Measurements from ENCODE around the gene INPP4B. TPM values are rescaled to one million over a fixed set of nuclear protein-coding genes. Genes with fewer than 3 reads are reported as not detected.
"Not testable (repeated sequence)": the region's sequence is repeated elsewhere in the genome, so short reads cannot be mapped to it uniquely, and the experiment has no call there.

INPP4B gene
- polyA plus RNA-seq, 1 donor from 2014 or later, result 1.2 TPM

GRCh38 chr4:142809559-142809958, 36.5 kb downstream of the INPP4B start:
- Mint-ChIP-seq H3K27me3 (no peaks in the 10 kb centered on the region), H3K4me1 (no peaks in the 10 kb centered on the region), H3K27ac (no peak overlapping the region), H3K9me3 (no peaks in the 10 kb centered on the region), H3K4me3 (no peak overlapping the region), H3K36me3 (peaks cover 1% of the 10 kb centered on the region)

GRCh38 chr4:142803879-142804278, 42.2 kb downstream of the INPP4B start:
- H3K4me3 Mint-ChIP-seq, H3K27ac Mint-ChIP-seq, H3K4me1 Mint-ChIP-seq, H3K9me3 Mint-ChIP-seq, H3K36me3 Mint-ChIP-seq, H3K27me3 Mint-ChIP-seq: not testable (repeated sequence)

- H3K27me3 Mint-ChIP-seq, result peaks cover 2% of the 10 kb centered on the region
- H3K36me3 Mint-ChIP-seq, result no peaks in the 10 kb centered on the region
- H3K27ac Mint-ChIP-seq, result no peak overlapping the region
- no peaks in the 10 kb centered on the region for H3K4me1 Mint-ChIP-seq
- no peak overlapping the region for H3K4me3 Mint-ChIP-seq
- H3K9me3 Mint-ChIP-seq, result peaks cover 0 to 2% (median 0%) of the 10 kb centered on the region in 3 donors
Observed at GRCh38 chr4:142801966-142802365, 44.1 kb downstream of the INPP4B start.

GRCh38 chr4:142781114-142781513, 65.0 kb downstream of the INPP4B start:
- Mint-ChIP-seq H3K27ac (no peak overlapping the region), H3K4me3 (no peak overlapping the region), H3K36me3 (no peaks in the 10 kb centered on the region), H3K4me1 (no peaks in the 10 kb centered on the region), H3K9me3 (no peaks in the 10 kb centered on the region), H3K27me3 (peaks cover 2% of the 10 kb centered on the region)

- Mint-ChIP-seq H3K4me1 (no peaks in the 10 kb centered on the region), H3K9me3 (no peaks in the 10 kb centered on the region), H3K27me3 (peaks cover 2% of the 10 kb centered on the region), H3K4me3 (no peak overlapping the region), H3K36me3 (no peaks in the 10 kb centered on the region), H3K27ac (no peak overlapping the region)
Observed at GRCh38 chr4:142778900-142779299, 67.2 kb downstream of the INPP4B start.

GRCh38 chr4:142778430-142778829, 67.7 kb downstream of the INPP4B start:
- Mint-ChIP-seq H3K27ac (no peak overlapping the region), H3K9me3 (no peaks in the 10 kb centered on the region), H3K36me3 (no peaks in the 10 kb centered on the region), H3K27me3 (peaks cover 2% of the 10 kb centered on the region), H3K4me1 (no peaks in the 10 kb centered on the region), H3K4me3 (no peak overlapping the region)

- peaks cover 2% of the 10 kb centered on the region for H3K27me3 Mint-ChIP-seq
Observed at GRCh38 chr4:142777045-142777743, 68.9 kb downstream of the INPP4B start.

GRCh38 chr4:142776026-142776425, 70.1 kb downstream of the INPP4B start:
- H3K4me1 Mint-ChIP-seq, result no peaks in the 10 kb centered on the region
- H3K9me3 Mint-ChIP-seq, result peaks cover 0 to 5% (median 0%) of the 10 kb centered on the region in 3 donors
- no peak overlapping the region for H3K27ac Mint-ChIP-seq
- H3K36me3 Mint-ChIP-seq, result no peaks in the 10 kb centered on the region
- H3K4me3 Mint-ChIP-seq, result no peak overlapping the region
- peaks cover 2% of the 10 kb centered on the region for H3K27me3 Mint-ChIP-seq

More at GRCh38 chr4:142777045-142777743, 68.9 kb downstream of the INPP4B start:
- no peak overlapping the region for H3K4me3 Mint-ChIP-seq
- H3K4me1 Mint-ChIP-seq, result no peaks in the 10 kb centered on the region
- H3K9me3 Mint-ChIP-seq, result peaks cover 0 to 2% (median 0%) of the 10 kb centered on the region in 3 donors
- no peak overlapping the region for H3K27ac Mint-ChIP-seq
- H3K36me3 Mint-ChIP-seq, result no peaks in the 10 kb centered on the region

- H3K27ac Mint-ChIP-seq, result no peak overlapping the region
- H3K9me3 Mint-ChIP-seq, result peaks cover 0 to 5% (median 0%) of the 10 kb centered on the region in 3 donors
- H3K36me3 Mint-ChIP-seq, result no peaks in the 10 kb centered on the region
- H3K4me3 Mint-ChIP-seq, result no peak overlapping the region
- H3K27me3 Mint-ChIP-seq, result peaks cover 2% of the 10 kb centered on the region
- H3K4me1 Mint-ChIP-seq, result no peaks in the 10 kb centered on the region
Observed at GRCh38 chr4:142773505-142773904, 72.6 kb downstream of the INPP4B start.

- Mint-ChIP-seq H3K4me1 (no peaks in the 10 kb centered on the region), H3K27me3 (no peaks in the 10 kb centered on the region), H3K9me3 (peaks cover 0 to 2% (median 0%) of the 10 kb centered on the region in 3 donors), H3K36me3 (no peaks in the 10 kb centered on the region), H3K27ac (no peak overlapping the region), H3K4me3 (no peak overlapping the region)
Observed at GRCh38 chr4:142762280-142762679, 83.8 kb downstream of the INPP4B start.

- H3K27ac Mint-ChIP-seq, result no peak overlapping the region
- H3K4me3 Mint-ChIP-seq, result no peak overlapping the region
- no peaks in the 10 kb centered on the region for H3K4me1 Mint-ChIP-seq
- no peaks in the 10 kb centered on the region for H3K36me3 Mint-ChIP-seq
- H3K27me3 Mint-ChIP-seq, result no peaks in the 10 kb centered on the region
- H3K9me3 Mint-ChIP-seq, result no peaks in the 10 kb centered on the region
Observed at GRCh38 chr4:142752202-142752786, 93.8 kb downstream of the INPP4B start.

GRCh38 chr4:142743121-142743825, 102.8 kb downstream of the INPP4B start:
- Mint-ChIP-seq H3K4me3 (no peak overlapping the region), H3K27ac (no peak overlapping the region), H3K9me3 (peaks cover 0 to 15% (median 4%) of the 10 kb centered on the region in 3 donors), H3K27me3 (no peaks in the 10 kb centered on the region), H3K4me1 (peaks cover 0 to 1% (median 0%) of the 10 kb centered on the region in 3 donors), H3K36me3 (no peaks in the 10 kb centered on the region)

- peaks cover 0 to 1% (median 0%) of the 10 kb centered on the region in 3 donors for H3K4me1 Mint-ChIP-seq
- H3K9me3 Mint-ChIP-seq, result peaks cover 0 to 15% (median 4%) of the 10 kb centered on the region in 3 donors
- H3K4me3 Mint-ChIP-seq, result no peak overlapping the region
- no peaks in the 10 kb centered on the region for H3K27me3 Mint-ChIP-seq
- no peak overlapping the region for H3K27ac Mint-ChIP-seq
- peaks cover 1% of the 10 kb centered on the region for H3K36me3 Mint-ChIP-seq
Observed at GRCh38 chr4:142741995-142742394, 104.1 kb downstream of the INPP4B start.

- no peaks in the 10 kb centered on the region for H3K4me1 Mint-ChIP-seq
- H3K27ac Mint-ChIP-seq, result no peak overlapping the region
- H3K9me3 Mint-ChIP-seq, result no peaks in the 10 kb centered on the region
- no peak overlapping the region for H3K4me3 Mint-ChIP-seq
- H3K36me3 Mint-ChIP-seq, result no peaks in the 10 kb centered on the region
- peaks cover 1% of the 10 kb centered on the region for H3K27me3 Mint-ChIP-seq
Observed at GRCh38 chr4:142728233-142728632, 117.9 kb downstream of the INPP4B start.

GRCh38 chr4:142727149-142727548, 119.0 kb downstream of the INPP4B start:
- Mint-ChIP-seq H3K27ac (no peak overlapping the region), H3K36me3 (no peaks in the 10 kb centered on the region), H3K4me3 (no peak overlapping the region), H3K27me3 (peaks cover 1% of the 10 kb centered on the region), H3K9me3 (no peaks in the 10 kb centered on the region), H3K4me1 (no peaks in the 10 kb centered on the region)

Data from IgD-negative memory B cell (primary cell).